Measurements from ENCODE around the gene ADARB2. TPM values are rescaled to one million over a fixed set of nuclear protein-coding genes. Genes with fewer than 3 reads are reported as not detected.
"Not testable (repeated sequence)": the region's sequence is repeated elsewhere in the genome, so short reads cannot be mapped to it uniquely, and the experiment has no call there.

Gene ADARB2
- total and polyA plus RNA-seq, 4 donors, result under 0.01 to 0.79 TPM; not detected in 2

- Histone ChIP-seq H3K36me3 (ENCODE audit: control insufficient read depth in 1 of 2, insufficient read depth in 2 of 2, low read length in 1 of 2) (no peaks in the 10 kb centered on the region), H3K4me1 (ENCODE audit: control insufficient read depth in 1 of 2, insufficient read depth in 2 of 2, low read length in 2 of 2) (no peaks in the 10 kb centered on the region), H3K27ac (ENCODE audit: low read depth in 1 of 2, low read length in 2 of 2) (no peak overlapping the region), H3K4me3 (ENCODE audit: low read length in 2 of 2) (no peak overlapping the region), H3K27me3 (ENCODE audit: control insufficient read depth in 1 of 2, insufficient read depth in 2 of 2, low read length in 1 of 2) (no peaks in the 10 kb centered on the region), H3K9me3 (ENCODE audit: control insufficient read depth, low read length) (peaks cover 2% of the 10 kb centered on the region)
- intact Hi-C loops (cut with DNase I), result no loop called here
- ATAC-seq (ENCODE audit: low FRiP score) (no peak), DNase-seq (no peak)
- 72 to 76% methylated on average over 5 of the region's 5 CpGs for WGBS, 2 donors
Observed at GRCh38 chr10:1163831-1164230, 573.5 kb downstream of the ADARB2 start.

DNA sequence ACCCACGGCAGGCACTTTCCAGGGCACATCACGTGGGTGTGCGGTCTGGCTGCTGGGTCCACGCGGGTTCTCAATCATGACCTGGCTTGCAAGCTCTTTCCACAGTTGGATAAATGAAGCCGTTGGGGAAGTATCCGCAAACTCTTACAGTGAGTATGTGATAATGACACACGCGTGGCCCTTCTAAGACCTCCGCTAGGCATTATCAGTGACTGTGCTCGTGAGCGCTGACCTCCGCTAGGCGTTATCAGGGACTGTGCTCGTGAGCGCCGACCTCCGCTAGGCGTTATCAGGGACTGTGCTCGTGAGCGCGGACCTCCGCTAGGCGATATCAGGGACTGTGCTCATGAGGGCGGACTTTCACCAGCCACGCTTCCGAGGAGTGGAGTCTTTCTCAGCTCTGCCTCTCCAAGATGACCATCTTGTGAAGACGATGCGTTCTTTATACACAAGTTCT is 574.1 kb downstream of the ADARB2 start:
- intact Hi-C loops (cut with DNase I), result no loop called here
- H3K27ac ChIP-seq (ENCODE audit: low read depth in 1 of 2, low read length in 2 of 2), result no peak overlapping the region
- ATAC-seq (ENCODE audit: low FRiP score) (peak; percentile 17), DNase-seq (no peak)
- 88 to 89% methylated on average over 29 of the region's 29 CpGs for WGBS, 2 donors
- H3K4me1 ChIP-seq (ENCODE audit: control insufficient read depth in 1 of 2, insufficient read depth in 2 of 2, low read length in 2 of 2), result no peaks in the 10 kb centered on the region
- no peaks in the 10 kb centered on the region for H3K27me3 ChIP-seq (ENCODE audit: control insufficient read depth in 1 of 2, insufficient read depth in 2 of 2, low read length in 1 of 2)
- H3K9me3 ChIP-seq (ENCODE audit: control insufficient read depth, low read length), result peaks cover 2% of the 10 kb centered on the region
- H3K4me3 ChIP-seq (ENCODE audit: low read length in 2 of 2), result no peak overlapping the region
- H3K36me3 ChIP-seq (ENCODE audit: control insufficient read depth in 1 of 2, insufficient read depth in 2 of 2, low read length in 1 of 2), result no peaks in the 10 kb centered on the region

DNA sequence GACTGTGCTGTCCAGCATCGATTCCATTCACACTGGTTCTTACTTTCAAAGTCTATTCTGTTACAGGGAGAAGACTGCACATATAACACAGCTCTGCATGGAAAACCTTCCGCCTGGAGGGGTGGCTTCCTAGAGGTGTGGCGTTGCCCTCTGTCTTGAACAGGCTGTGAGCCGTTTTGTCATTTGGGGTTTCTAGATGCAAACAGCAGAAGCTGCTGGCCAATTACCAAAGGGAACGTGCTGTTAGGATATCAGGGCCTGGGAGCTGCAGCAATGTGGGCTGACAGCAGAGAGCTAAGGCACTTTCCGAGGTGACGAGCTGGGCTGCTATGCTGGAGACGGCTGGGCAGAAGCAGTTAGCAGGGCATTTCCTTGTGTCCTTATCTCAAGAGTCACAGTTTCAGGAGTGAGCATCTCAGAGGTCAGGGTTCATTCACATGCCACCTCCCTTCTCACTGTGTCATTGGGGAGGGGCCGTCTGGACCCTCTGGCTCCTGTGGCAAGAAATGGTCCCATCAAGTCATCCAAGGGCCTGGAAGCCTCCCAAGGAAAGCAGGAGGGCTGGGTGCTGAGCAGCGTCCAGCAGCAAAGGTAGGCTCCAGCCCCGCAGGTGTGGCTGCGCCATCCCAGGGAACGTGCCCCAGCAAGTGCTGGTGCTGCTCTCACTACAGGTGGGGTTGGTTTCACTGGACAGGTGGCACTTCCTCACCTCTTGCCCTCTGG is 574.7 kb downstream of the ADARB2 start:
- intact Hi-C loops (cut with DNase I), result no loop called here
- no peaks in the 10 kb centered on the region for H3K27me3 ChIP-seq (ENCODE audit: control insufficient read depth in 1 of 2, insufficient read depth in 2 of 2, low read length in 1 of 2)
- peaks cover 2% of the 10 kb centered on the region for H3K9me3 ChIP-seq (ENCODE audit: control insufficient read depth, low read length)
- H3K27ac ChIP-seq (ENCODE audit: low read depth in 1 of 2, low read length in 2 of 2), result no peak overlapping the region
- ATAC-seq (ENCODE audit: low FRiP score), result peak; percentile 19
- DNase-seq, result no peak
- H3K36me3 ChIP-seq (ENCODE audit: control insufficient read depth in 1 of 2, insufficient read depth in 2 of 2, low read length in 1 of 2), result no peaks in the 10 kb centered on the region
- no peak overlapping the region for H3K4me3 ChIP-seq (ENCODE audit: low read length in 2 of 2)
- H3K4me1 ChIP-seq (ENCODE audit: control insufficient read depth in 1 of 2, insufficient read depth in 2 of 2, low read length in 2 of 2), result no peaks in the 10 kb centered on the region
- 66 to 67% methylated on average over 13 of the region's 13 CpGs for WGBS, 2 donors

GRCh38 chr10:1161315-1161673 is 576.0 kb downstream of the ADARB2 start:
- H3K4me1 ChIP-seq (ENCODE audit: control insufficient read depth in 1 of 2, insufficient read depth in 2 of 2, low read length in 2 of 2); H3K9me3 ChIP-seq (ENCODE audit: control insufficient read depth, low read length); H3K4me3 ChIP-seq (ENCODE audit: low read length in 2 of 2); H3K36me3 ChIP-seq (ENCODE audit: control insufficient read depth in 1 of 2, insufficient read depth in 2 of 2, low read length in 1 of 2); DNase-seq; ATAC-seq (ENCODE audit: low FRiP score); intact Hi-C loops (cut with DNase I); H3K27me3 ChIP-seq (ENCODE audit: control insufficient read depth in 1 of 2, insufficient read depth in 2 of 2, low read length in 1 of 2); H3K27ac ChIP-seq (ENCODE audit: low read depth in 1 of 2, low read length in 2 of 2): not testable (repeated sequence)
- 56 to 67% methylated on average over 5 of the region's 5 CpGs for WGBS, 2 donors

DNA sequence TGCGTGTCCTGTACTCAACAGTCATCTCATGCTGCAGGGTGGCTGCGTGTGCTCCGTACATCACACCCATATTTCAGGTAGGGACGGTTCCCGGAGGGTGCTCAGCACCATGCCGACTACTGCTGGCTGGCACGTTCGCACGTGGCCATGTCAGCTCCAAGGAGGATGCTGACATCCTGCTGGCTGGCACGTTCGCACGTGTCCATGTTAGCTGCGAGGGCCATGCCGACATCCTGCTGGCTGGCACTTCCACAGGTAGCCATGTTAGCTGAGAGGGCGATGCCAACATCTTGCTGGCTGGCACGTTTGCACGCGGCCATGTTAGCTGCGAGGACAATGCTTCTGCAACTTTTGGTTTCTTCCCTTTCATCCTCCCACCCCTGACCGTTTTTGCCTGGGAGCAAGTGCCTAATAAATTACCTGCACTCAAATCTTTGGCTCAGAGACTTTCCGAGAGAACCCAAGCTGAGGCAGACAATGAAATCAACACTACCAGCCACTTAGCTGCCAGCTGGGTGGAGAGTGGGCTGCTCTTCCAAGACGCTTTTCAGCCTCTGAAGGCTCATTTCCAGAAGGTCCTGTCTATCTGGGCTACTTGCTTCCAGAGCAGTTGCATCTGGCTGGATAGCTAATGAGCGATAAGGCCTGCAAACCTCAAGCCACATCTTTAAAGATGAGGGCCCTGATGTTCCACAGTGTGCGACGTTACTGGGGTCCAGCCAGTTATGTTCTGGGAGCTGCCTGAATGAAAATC is 576.6 kb downstream of the ADARB2 start:
- no peaks in the 10 kb centered on the region for H3K4me1 ChIP-seq (ENCODE audit: control insufficient read depth in 1 of 2, insufficient read depth in 2 of 2, low read length in 2 of 2)
- no peaks in the 10 kb centered on the region for H3K36me3 ChIP-seq (ENCODE audit: control insufficient read depth in 1 of 2, insufficient read depth in 2 of 2, low read length in 1 of 2)
- H3K27ac ChIP-seq (ENCODE audit: low read depth in 1 of 2, low read length in 2 of 2), result no peak overlapping the region
- 88% methylated on average over 25 of the region's 25 CpGs for WGBS, 2 donors
- H3K4me3 ChIP-seq (ENCODE audit: low read length in 2 of 2), result no peak overlapping the region
- H3K9me3 ChIP-seq (ENCODE audit: control insufficient read depth, low read length), result peaks cover 2% of the 10 kb centered on the region
- ATAC-seq (ENCODE audit: low FRiP score) (no peak), DNase-seq (no peak)
- no peaks in the 10 kb centered on the region for H3K27me3 ChIP-seq (ENCODE audit: control insufficient read depth in 1 of 2, insufficient read depth in 2 of 2, low read length in 1 of 2)
- intact Hi-C loops (cut with DNase I), result no loop called here

DNA sequence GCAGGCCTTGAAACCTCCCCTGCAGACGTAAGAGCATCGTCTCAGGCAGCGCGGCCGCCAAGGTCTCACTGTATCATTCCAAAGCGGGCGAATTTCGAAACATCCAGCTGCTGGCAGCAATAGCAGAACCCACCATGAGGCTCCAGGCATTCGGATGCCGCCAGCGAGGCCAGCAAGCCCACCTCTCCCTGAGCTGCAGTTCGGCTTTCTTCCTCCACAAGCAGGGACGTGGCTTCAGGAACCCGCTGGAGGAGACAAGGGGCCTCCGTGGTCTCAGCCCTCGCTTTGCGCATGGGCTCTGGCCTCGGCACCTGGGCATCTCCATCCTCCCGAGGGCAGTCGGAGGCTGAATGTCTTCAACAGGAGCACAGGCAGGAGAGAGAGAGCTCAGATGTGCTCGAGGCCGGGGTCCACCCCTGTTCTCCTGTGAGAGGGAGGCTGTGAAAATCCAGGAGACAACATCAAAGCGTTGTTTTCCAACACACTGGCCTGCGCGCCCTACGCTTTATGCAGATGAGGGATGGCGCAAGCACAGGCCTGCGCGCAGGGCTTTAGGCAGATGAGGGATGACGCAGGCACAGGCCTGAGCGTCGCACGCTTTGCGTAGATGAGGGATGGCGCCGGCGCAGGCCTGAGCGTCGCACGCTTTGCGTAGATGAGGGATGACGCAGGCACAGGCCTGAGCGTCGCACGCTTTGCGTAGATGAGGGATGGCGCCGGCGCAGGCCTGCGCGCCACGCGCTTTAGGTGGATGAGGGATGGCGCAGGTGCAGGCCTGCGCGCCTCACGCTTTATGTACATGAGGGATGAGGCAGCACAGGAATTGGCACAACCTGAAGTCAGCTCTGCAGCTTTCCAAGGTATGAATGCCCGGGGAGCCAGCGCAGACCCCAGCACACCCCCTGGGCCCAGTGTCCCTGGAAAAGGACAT is 577.9 kb downstream of the ADARB2 start:
- no peak overlapping the region for H3K27ac ChIP-seq (ENCODE audit: low read depth in 1 of 2, low read length in 2 of 2)
- 82 to 92% methylated on average over 59 of the region's 59 CpGs for WGBS, 2 donors
- no peaks in the 10 kb centered on the region for H3K36me3 ChIP-seq (ENCODE audit: control insufficient read depth in 1 of 2, insufficient read depth in 2 of 2, low read length in 1 of 2)
- ATAC-seq (ENCODE audit: low FRiP score) (no peak), DNase-seq (no peak)
- intact Hi-C loops (cut with DNase I), result no loop called here
- no peaks in the 10 kb centered on the region for H3K4me1 ChIP-seq (ENCODE audit: control insufficient read depth in 1 of 2, insufficient read depth in 2 of 2, low read length in 2 of 2)
- no peaks in the 10 kb centered on the region for H3K27me3 ChIP-seq (ENCODE audit: control insufficient read depth in 1 of 2, insufficient read depth in 2 of 2, low read length in 1 of 2)
- H3K9me3 ChIP-seq (ENCODE audit: control insufficient read depth, low read length), result peaks cover 2% of the 10 kb centered on the region
- no peak overlapping the region for H3K4me3 ChIP-seq (ENCODE audit: low read length in 2 of 2)

DNA sequence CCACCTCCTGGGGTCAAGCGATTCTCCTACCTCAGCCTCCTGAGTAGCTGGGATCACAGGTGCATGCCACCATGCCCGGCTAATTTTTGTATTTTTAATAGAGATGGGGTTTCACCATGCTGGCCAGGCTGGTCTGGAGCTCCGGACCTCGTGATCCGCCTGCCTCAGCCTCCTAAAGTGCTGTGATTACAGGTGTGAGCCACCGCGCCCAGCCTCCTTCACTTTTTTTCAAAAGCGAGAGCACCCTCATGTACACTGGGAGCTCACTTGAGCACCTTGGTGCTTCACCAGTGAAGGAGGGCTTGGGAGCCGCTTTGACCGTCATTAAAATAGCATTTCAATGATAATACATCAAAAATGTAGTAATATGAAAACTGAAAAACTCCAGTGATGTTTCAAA is 578.8 kb downstream of the ADARB2 start:
- H3K27ac ChIP-seq (ENCODE audit: low read depth in 1 of 2, low read length in 2 of 2); ATAC-seq (ENCODE audit: low FRiP score); H3K4me3 ChIP-seq (ENCODE audit: low read length in 2 of 2); H3K36me3 ChIP-seq (ENCODE audit: control insufficient read depth in 1 of 2, insufficient read depth in 2 of 2, low read length in 1 of 2); H3K9me3 ChIP-seq (ENCODE audit: control insufficient read depth, low read length); DNase-seq; H3K27me3 ChIP-seq (ENCODE audit: control insufficient read depth in 1 of 2, insufficient read depth in 2 of 2, low read length in 1 of 2); intact Hi-C loops (cut with DNase I); H3K4me1 ChIP-seq (ENCODE audit: control insufficient read depth in 1 of 2, insufficient read depth in 2 of 2, low read length in 2 of 2): not testable (repeated sequence)
- WGBS, 2 donors, result 89 to 91% methylated on average over 10 of the region's 10 CpGs

DNA sequence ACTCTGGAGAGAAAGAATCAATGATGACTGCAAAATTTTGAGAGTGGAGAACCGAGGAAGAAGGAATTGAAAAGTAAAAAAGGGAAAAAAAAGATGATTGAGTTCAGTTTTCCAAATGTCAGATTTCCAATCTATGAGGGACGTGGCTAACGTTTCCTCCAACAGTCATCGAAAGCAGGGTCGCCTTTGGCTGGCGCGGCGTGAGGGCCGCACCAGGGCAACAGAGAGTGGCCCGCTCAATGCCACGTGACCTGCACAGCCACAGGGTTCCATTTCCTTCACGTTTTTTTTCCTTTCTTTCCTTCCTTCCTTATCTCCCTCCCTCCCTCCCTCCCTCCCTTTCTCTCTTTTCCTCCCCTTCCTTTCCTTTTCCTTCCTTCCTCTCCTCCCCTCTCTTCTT is 579.3 kb downstream of the ADARB2 start:
- DNase-seq (no peak), ATAC-seq (ENCODE audit: low FRiP score) (no peak)
- no peaks in the 10 kb centered on the region for H3K27me3 ChIP-seq (ENCODE audit: control insufficient read depth in 1 of 2, insufficient read depth in 2 of 2, low read length in 1 of 2)
- H3K9me3 ChIP-seq (ENCODE audit: control insufficient read depth, low read length), result peaks cover 2% of the 10 kb centered on the region
- intact Hi-C loops (cut with DNase I), result no loop called here
- no peak overlapping the region for H3K27ac ChIP-seq (ENCODE audit: low read depth in 1 of 2, low read length in 2 of 2)
- H3K4me1 ChIP-seq (ENCODE audit: control insufficient read depth in 1 of 2, insufficient read depth in 2 of 2, low read length in 2 of 2), result no peaks in the 10 kb centered on the region
- H3K36me3 ChIP-seq (ENCODE audit: control insufficient read depth in 1 of 2, insufficient read depth in 2 of 2, low read length in 1 of 2), result no peaks in the 10 kb centered on the region
- WGBS, 2 donors, result 83 to 88% methylated on average over 12 of the region's 12 CpGs
- no peak overlapping the region for H3K4me3 ChIP-seq (ENCODE audit: low read length in 2 of 2)

All from aorta (tissue), 5 donors.